GM19099 (cell line): Measurements from ENCODE around the gene KCNQ1.

Experiments used
- POLR2A ChIP-seq: IDR thresholded peaks from 3 replicates; pipeline ENCODE4 v1.6.1; 2011; ENCODE audit warnings: low read depth; ENCODE audit not compliant: insufficient read length; ENCODE audit errors: extremely low read depth

KCNQ1 gene

DNA sequence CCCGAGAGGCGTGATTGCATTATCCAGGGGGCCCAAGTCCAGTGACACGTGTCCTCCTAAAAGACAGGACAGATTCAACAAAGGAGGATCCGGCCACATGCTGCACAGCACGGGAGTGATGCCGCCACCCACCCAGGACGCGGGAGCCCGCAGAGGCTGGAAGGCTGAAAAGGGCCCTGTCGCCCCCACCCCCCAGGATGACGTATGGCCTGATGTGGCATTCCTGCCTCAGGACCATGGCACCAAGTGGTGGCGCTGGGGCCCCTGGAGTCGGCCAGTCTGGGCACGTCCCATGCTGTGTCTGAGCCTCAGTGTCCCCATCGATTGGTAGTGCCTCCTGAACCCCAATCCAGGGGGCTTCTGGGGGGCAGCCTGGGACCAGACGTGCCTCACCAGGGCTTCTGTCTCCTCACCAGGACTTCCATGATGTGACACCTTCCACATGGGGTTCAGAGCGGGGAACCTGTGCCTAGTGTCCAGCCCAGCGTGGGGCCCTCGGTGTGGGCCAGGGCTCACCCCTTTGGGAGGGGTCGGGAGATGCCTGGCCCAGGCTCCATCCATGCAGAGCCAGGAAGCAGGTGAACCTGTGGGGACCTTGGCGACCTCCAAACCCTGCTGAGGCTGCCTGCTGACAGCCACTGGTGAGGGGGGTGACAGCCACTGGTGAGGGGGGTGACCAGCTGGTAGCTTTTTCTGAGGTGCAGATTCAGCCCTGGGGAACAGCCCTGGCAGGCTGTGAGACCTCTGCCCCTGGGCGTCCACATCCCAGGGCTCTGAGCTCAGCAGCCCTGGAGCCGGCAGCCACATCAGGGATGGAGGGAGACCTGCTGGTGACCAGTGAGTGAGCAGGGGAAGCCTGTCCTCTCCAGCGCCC is 75.3 kb downstream of the KCNQ1 start:
- TF ChIP-seq POLR2A, result no peak

DNA sequence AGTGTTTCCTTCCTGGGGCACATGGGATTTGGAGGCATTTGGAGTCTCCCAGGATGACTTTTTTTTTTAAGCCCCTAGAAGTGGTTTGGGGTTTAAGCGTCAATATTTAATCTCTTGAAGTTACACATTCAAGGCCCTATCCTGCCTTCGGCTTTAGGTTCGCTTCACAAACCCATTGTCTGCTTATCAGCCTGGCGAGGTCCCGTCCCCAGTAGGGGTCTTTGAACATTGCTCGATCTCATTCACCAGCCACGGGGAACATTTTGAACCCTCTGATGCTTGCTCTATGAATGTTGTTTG is 75.9 kb downstream of the KCNQ1 start:
- TF ChIP-seq POLR2A, result no peak

DNA sequence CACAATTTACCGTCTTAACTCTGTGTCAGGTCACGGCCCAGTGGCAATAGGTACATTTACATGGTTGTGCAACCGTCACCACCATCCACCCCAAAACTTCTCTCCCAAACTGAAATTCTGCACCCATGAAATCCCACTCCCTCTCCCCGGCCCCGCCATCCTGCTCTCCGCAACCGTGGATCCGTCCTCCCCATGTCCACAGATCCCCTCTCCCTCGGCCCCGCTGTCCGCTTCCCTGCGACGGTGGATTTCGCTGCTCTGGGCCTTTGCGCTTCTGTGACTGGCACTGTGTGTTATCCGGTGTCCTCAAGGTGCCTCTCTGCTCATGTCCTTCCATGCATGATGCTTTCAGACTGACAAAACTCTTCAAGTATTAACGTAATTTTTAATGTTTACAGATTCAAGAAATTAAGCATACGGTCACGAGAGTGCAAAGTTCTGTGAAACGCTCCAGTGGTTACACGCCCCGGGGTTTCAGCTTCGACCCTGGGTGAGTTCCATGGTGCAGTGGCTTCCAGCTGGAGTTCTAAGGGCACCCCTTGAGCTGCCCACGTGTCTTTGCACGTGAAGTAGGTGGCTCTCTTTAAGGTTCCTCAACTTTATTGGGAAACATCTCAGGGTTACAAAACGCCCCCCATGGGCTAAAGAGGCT is 76.4 kb downstream of the KCNQ1 start:
- no peak for TF ChIP-seq POLR2A

DNA sequence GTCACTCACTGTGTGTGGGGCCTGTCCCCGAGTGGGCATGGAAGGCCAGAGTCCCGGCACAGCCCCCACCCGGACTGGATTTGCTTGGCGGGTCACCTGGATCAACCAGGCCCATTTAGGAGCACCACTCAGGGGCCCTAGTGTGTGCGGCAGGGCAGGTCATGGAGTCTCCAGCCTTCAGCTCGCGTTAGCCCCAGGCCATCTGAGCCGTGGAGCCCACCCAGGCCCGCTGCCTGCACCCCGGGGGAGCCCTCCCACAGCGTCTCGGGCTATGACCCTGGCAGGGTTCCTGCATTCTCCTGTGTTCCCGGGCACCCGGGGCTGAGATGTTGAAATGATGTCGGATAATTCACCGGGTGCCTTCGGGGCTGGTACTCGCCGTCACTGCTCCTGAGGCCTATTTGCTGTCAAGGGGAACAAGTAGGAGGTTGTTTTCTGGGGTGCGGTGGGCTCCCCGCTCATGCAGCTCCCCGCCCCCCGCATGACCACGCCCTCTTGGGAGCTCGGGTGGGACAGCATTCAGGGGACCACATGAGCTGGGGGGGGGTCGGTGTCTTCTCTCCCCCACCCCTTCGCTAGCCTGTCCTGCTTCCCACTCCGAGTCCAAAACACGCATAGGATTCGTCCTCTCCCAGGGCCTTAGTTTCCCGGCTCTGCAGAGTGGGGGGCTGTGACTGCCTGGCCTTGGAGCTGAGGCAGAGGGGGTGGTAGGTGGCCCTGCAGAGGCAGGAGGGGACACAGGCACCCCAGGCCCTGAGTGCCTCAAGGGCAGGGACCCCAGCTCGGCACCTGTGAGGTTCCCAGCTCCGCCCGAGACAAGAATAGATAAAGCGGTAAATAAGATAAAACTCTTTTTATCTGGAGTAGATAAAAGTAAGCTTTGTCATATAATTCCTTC is 77.2 kb downstream of the KCNQ1 start:
- no peak for TF ChIP-seq POLR2A

DNA sequence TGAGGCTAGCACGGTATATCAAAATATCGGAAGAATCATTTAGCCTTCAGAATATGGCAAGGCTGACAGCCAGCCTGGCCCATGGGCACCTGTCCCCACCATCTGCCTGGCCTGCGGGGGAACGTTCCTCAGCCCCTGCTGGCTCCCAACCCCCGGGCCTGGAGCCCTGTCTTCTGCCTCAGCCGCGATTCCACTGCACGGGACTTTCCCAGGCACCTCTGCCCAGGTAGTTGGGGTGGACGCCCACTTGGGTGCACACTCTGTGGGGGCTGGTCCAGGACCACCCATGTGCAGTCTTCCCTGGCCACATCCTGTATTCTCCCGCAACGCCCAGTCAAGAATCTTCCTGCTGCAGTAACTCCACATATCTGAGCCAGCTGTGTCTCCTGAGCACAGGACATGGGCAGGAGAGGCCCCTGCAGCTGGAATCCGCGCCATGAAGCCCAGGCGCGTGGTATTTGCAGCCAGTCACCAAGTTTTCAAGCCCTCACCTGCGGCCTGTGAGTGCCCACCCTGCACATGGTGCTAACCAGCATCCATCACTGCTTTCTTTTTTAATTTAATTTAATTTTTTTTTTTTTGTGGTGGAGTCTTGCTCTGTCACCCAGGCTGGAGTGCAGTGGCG is 77.9 kb downstream of the KCNQ1 start:
- no peak for TF ChIP-seq POLR2A

DNA sequence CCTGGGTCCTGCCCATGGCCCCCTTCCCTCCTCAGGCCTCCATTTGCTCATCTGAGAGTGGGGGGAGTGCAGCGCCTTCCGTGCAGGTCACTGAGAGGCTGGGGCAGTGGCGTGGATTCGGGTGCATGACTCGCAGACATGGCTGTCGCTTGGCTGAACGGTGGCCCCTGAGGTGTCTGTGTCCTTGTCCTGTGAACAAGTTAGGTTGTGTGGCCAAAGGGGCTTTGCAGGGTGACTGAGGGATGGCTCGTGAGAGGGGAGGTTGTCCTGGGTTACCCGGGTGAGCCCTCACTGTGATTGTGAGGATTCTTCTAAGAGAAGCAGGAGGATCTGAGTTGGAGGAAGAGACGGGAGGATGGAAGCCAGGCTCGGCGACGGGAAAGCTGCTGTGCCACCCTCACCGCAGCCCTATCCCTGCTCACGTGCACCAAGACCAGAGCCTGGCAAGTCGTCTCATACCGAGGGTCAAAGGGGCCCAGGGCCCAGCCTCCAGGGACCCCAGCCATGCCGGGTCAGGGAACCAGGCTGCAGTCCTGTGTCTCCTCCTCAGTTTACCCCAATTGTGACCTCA is 79.1 kb downstream of the KCNQ1 start:
- no peak for TF ChIP-seq POLR2A

DNA sequence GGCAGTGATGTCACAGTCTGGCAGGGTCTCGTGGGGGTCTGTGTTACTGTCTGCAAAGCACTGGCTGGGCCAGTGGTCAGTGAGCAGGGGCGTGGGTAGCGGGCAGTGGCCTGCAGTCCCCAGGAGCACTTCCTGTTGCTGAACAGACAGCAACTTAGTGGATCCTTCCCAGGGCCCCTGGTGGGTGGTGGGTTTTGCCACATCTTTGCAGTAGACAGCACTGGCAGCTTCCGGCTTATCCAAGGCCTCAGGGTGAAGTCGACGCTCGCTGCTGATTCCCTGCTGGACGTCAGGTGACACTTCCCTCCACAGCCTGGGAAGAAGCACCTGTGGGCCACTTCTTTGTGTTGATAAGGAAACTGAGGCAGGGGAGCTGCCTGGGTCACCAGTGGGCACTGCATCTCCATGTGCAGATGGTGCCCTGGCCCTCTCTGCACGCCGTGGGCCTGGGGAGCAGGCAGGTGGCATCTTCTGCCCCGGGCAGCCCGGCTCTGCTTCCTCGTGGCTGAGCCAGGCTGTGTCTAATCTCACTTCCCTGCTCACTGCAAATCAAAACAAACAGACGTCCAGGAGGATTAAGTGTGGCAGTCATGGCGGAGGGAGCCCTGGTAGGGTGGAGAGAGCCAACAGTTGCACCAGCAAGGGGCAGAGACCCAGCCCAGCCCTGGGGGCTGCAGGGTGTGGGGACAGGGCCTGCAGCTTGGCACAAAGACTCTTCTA is 79.8 kb downstream of the KCNQ1 start:
- TF ChIP-seq POLR2A, result no peak

DNA sequence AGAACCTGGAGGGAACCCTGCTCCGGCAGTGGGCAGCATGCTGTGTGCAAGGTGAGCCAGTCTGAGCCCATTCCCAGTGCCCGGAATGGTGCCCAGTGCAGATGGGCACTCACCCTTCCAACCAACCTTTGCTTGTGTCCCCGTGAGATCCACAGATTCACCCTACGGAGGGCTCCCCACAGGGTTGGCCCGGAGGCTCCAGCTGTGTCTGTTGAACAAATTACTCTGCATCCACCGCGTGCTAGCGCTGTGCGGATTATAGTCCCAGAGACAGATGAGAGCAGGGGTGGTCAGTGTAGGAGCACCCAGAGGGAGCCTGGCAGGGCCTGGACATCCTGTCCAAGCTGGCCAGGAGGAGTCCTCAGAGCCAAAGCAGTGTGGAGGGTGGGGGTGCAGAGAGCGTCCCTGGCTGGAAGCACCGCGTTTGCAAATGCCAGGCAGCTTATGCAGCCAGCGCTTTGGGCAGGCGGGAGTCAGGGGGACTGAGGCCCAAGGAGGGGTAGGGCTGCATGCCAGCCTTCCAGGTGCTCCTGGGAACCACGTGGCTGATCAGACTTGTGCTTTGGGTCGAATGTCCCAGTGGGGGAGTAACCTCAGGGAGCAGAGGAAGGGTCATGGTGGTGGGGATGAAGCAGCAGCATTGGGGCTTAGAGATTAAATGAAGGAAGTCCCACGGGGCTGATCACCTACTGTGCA is 80.5 kb downstream of the KCNQ1 start:
- no peak for TF ChIP-seq POLR2A

DNA sequence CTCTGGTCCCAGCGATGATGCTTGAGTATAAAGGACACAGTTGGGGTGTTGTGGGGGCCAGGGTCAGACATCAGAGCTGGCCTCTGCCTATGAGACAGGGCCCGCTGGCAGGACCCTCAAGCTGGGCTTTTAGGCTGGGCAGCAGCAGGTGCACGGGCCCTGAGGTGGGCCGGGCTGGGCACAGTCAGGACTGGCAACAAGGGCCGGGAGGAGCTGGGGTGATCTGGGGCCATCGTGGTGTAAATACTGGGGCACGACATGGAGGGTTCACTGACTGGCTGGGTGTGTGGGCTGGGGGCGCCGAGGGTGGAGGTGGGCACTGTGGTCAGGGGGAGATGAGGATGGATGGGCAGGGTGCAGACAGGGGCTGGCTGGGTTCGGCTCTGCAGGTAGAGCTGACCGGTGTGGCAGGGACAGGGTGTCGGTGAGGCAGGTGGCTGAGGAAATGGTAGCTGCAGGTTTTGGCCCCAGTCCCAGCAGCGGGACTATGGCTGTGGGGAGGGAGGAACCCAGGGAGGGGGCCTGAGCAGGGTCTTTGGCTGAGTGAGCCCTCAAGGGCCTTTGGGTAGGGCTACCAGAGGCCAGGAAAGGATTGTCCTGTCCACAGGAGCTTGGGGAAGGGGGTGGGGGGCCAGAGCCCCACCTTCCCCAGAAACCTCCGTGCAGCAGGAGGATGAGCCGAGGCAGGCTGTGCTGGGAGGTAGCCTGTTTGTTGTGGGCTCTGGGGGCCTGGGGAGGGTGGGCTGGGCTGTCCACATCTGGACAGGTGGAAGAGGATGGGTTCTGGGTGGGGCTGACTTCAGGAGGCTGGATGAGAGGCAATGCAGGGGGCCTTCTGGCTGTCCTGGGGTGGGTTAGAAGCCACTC is 81.4 kb downstream of the KCNQ1 start:
- no peak for TF ChIP-seq POLR2A

DNA sequence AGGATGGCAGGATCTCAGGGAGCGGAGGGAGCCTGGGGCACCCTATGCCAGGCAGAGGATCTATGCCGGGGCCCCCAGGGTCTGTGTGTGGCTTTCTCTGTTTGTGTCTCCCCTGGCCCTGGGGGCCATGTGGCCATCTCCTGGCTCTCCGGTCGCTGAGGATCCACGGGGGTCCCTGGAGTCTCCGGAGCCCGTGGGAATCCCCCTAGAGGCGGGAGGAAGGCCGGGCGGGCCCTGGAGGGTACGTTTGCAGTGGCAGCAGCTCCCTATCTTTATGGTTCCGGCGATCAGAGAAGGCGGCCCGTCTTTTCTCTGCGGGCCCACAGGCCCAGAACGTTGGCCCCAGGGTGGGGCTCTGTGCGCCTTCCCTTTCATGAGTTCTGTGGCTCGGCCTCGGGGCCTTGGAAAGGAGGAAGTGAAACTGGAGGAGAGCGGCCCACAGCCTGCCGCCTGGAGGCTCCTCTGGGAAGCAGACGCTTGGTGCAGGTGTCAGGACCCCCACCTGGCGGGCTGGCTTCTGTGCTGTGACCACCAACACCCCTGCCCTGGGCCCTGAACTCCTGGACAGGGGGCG is 82.1 kb downstream of the KCNQ1 start:
- TF ChIP-seq POLR2A, result no peak

DNA sequence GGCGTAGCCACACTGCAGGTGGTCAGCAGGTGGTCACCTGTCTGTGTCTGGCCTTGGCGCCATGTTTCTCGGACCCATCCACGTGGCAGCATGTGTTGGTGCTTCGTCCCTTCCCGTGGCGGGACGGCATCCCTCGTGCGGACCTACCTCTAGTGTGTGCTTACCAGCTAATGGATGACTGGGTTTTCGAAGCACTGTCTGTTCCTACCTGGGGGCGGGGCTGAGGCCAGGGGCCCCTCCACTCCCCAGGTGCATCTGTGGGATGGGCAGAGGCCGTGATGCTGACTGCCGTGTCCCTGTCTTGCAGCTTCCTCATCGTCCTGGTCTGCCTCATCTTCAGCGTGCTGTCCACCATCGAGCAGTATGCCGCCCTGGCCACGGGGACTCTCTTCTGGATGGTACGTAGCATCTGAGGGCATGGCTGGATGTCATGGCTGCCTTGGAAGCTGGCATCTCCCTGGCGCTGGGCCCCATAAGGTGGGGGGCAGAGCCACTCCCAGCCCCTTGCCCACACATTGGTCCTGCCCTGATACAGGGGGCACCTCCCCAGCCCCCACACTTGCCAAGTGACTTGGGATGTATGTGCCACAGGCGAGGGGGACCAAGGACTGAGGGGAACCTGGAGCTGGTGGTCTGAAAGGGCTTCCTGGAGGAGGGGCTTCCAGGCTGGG is 82.9 kb downstream of the KCNQ1 start:
- TF ChIP-seq POLR2A, result no peak
